K562 (cell line): ENCODE results near the gene CREB3L2.

Source experiments
- CHD7 ChIP-seq: fragments of 200-600 bp; sonication (generic); IDR thresholded peaks from one replicate; pipeline ENCODE4 v1.6.1; 2012; ENCODE audit warnings: mild to moderate bottlenecking, low read depth, low read length, inconsistent platforms
- CSDE1 ChIP-seq, 2 experiments: fragments of 450-650 bp; IDR thresholded peaks; 2 replicates each; pipeline ENCODE4 v1.6.1; 2016; ENCODE audit warnings: mild to moderate bottlenecking in 1 of 2
- CTCF ChIP-seq, 3 experiments: IDR thresholded peaks in 2 of 3; conservative IDR thresholded peaks in 1 of 3; 2 replicates each; pipeline ENCODE4 v1.5.1; 2011 to 2012; ENCODE audit warnings: low read length in 3 of 3, mild to moderate bottlenecking in 3 of 3, control low read depth in 2 of 3, improper control_type of control experiment in 1 of 3, inconsistent platforms in 1 of 3, low read depth in 1 of 3, mixed read lengths in 1 of 3, moderate library complexity in 1 of 3; ENCODE audit not compliant: insufficient read depth in 2 of 3
- DPF2 ChIP-seq: fragments of 450-650 bp; IDR thresholded peaks from 2 replicates; pipeline ENCODE4 v1.6.1; 2016
- E2F5 ChIP-seq: sonication (generic); formaldehyde crosslinking; IDR thresholded peaks from 2 replicates; pipeline ENCODE4 v1.8.0; 2022; ENCODE audit warnings: mild to moderate bottlenecking, missing genetic modification reagents
- LCOR ChIP-seq: sonication (generic); formaldehyde crosslinking; IDR thresholded peaks from 2 replicates; pipeline ENCODE4 v1.8.0; 2022; ENCODE audit warnings: mild to moderate bottlenecking, missing genetic modification reagents
- POLR2A ChIP-seq: fragments of 450-650 bp; conservative IDR thresholded peaks from 2 replicates; pipeline ENCODE4 v1.6.1; 2016
- POLR2AphosphoS5 ChIP-seq: IDR thresholded peaks from 2 replicates; pipeline ENCODE4 v1.6.1; 2011; ENCODE audit warnings: mild to moderate bottlenecking, low read depth, low read length, moderate library complexity; ENCODE audit not compliant: control insufficient read depth, insufficient read depth
- STAT6 ChIP-seq: sonication (generic); formaldehyde crosslinking; IDR thresholded peaks from 2 replicates; pipeline ENCODE4 v1.8.1; 2023; ENCODE audit warnings: mild to moderate bottlenecking, missing genetic modification reagents
- TEAD1 ChIP-seq, 2 experiments: fragments of 450-650 bp in 1 of 2; sonication (generic) in 1 of 2; formaldehyde crosslinking; IDR thresholded peaks; 2 replicates each; pipeline versions ENCODE4 v1.4.0 to v1.8.0; 2020 to 2022; ENCODE audit warnings: mild to moderate bottlenecking in 2 of 2, missing genetic modification reagents in 1 of 2

- TF ChIP-seq CTCF (IDR thresholded peaks at IDR 0.05 in 2 of 3, conservative IDR thresholded peaks at IDR 0.05 in 1 of 3; ENCODE audit: insufficient read depth in 2 of 3, low read depth in 1 of 3, low read length in 3 of 3) (no peak), STAT6 (CRISPR knock-in tag) (no peak), LCOR (CRISPR knock-in tag) (no peak), CSDE1 (IDR thresholded peaks at IDR 0.05) (no peak), CHD7 (no peak), POLR2AphosphoS5 (no peak), POLR2A (no peak), TEAD1 (CRISPR knock-in tag; IDR thresholded peaks at IDR 0.05) (no peak), E2F5 (CRISPR knock-in tag) (no peak), DPF2 (no peak)
Observed at GRCh38 chr7:138002828-138003189, 923 bp upstream of the CREB3L2 start.
